GM18508 (cell line): ENCODE measurements around the gene PLA2G4A.

Experiments used
- ATAC-seq: cut with Tn5 transposase; IDR thresholded peaks from one replicate; pipeline ENCODE4 v1.9.1; 2021; ENCODE audit warnings: moderate number of reproducible peaks; ENCODE audit not compliant: insufficient read depth, unreplicated experiment

Gene PLA2G4A

GRCh38 chr1:186960861-186961260, 132.1 kb downstream of the PLA2G4A start:
- ATAC-seq: no peak

GRCh38 chr1:186965847-186966246, 137.1 kb downstream of the PLA2G4A start:
- ATAC-seq: no peak

GRCh38 chr1:186966456-186966855, 137.7 kb downstream of the PLA2G4A start:
- ATAC-seq: no peak

GRCh38 chr1:186967656-186968394, 139.1 kb downstream of the PLA2G4A start:
- ATAC-seq: no peak

- ATAC-seq: no peak
These were observed 146.0 kb downstream of the PLA2G4A start for GRCh38 chr1:186974774-186975181.

- ATAC-seq: no peak
These were observed 146.5 kb downstream of the PLA2G4A start for GRCh38 chr1:186975220-186975619.

- no peak for ATAC-seq
These were observed 148.0 kb downstream of the PLA2G4A start for GRCh38 chr1:186976700-186977099.

- no peak for ATAC-seq
These were observed 148.7 kb downstream of the PLA2G4A start for GRCh38 chr1:186977266-186977957.

GRCh38 chr1:186978596-186979556, 150.1 kb downstream of the PLA2G4A start:
- ATAC-seq: no peak

GRCh38 chr1:186980400-186980799, 151.7 kb downstream of the PLA2G4A start:
- ATAC-seq: no peak

- no peak for ATAC-seq
These were observed 153.4 kb downstream of the PLA2G4A start for GRCh38 chr1:186982116-186982515.

- ATAC-seq: no peak
These were observed 154.6 kb downstream of the PLA2G4A start for GRCh38 chr1:186983327-186983726.

- no peak for ATAC-seq
These were observed 156.2 kb downstream of the PLA2G4A start for GRCh38 chr1:186984959-186985358.

GRCh38 chr1:186985889-186986491, 157.2 kb downstream of the PLA2G4A start:
- peak; percentile 69 for ATAC-seq

- no peak for ATAC-seq
These were observed 158.3 kb downstream of the PLA2G4A start for GRCh38 chr1:186987065-186987464.

- ATAC-seq: no peak
These were observed 159.0 kb downstream of the PLA2G4A start for GRCh38 chr1:186987769-186988168.

GRCh38 chr1:186993996-186994395, 165.2 kb downstream of the PLA2G4A start:
- no peak for ATAC-seq

GRCh38 chr1:186994897-186995296, 166.1 kb downstream of the PLA2G4A start:
- no peak for ATAC-seq

GRCh38 chr1:186996816-186997215, 168.1 kb downstream of the PLA2G4A start:
- no peak for ATAC-seq

- no peak for ATAC-seq
These were observed 169.1 kb downstream of the PLA2G4A start for GRCh38 chr1:186997877-186998276.
